ENCODE measurements around the gene MRPL28. TPM values are rescaled to one million over a fixed set of nuclear protein-coding genes. Genes with fewer than 3 reads are reported as not detected.

The MRPL28 gene
- total and polyA plus RNA-seq, 2 experiments from 2014 or later, result 88.1 to 126 TPM

DNA sequence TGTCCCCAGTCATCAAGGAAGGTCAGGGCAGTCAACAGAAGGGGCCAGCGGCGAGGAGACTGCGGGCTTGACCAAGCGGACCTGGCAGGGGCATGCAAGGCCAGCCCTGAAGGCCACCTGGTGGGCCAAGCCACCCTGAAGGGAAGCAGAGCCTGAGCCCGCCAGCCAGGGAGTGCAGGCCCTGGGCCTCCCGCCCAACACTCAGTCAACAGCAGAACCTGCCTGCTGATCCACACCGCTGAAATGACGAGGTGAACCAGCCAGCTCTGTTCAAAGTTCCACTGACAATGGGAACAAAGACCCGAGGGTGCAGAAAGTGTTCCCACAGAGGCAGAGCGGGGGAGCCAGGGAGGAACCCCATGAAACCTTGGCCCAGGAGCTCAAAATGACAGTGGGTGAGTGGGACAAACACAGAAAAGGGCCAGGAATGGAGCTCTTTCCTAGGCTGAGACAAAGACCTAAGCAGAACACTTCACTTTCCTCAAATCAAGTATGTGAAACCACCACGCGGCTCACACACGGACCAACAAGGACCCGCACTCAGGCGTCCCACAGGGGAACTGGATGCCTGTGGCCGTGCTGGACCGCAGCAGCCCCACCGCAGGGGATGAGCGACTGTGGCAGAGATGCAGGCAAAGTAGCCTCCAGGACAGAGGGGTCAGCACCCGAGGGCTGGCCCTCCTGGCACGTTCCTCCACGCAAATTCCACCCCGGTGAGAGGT is 29.8 kb downstream of the MRPL28 start:
- Histone ChIP-seq H3K27ac (no peak overlapping the region), H3K4me1 (ENCODE audit: insufficient read depth) (peaks cover 3% of the 10 kb centered on the region), H3K9me2 (replicated peaks; ENCODE audit: insufficient read depth) (no peaks in the 10 kb centered on the region), H3K4me2 (no peak overlapping the region), H3K4me3 (no peak overlapping the region), H3K27me3 (no peaks in the 10 kb centered on the region), H4K20me1 (ENCODE audit: insufficient read depth, poor library complexity, severe bottlenecking) (peaks cover 55% of the 10 kb centered on the region), H2AFZ (no peak overlapping the region), H3K79me2 (peaks cover 97% of the 10 kb centered on the region), H3K9me3 (ENCODE audit: low read depth) (no peaks in the 10 kb centered on the region), H3K36me3 (replicated peaks; ENCODE audit: insufficient read depth, low read depth) (no peaks in the 10 kb centered on the region)
- 93% methylated on average over 23 of the region's 23 CpGs for WGBS (ENCODE audit: low lambda C conversion rate, missing lambda C conversion rate)
- TF ChIP-seq EZH2phosphoT487 (IDR thresholded peaks at IDR 0.05; ENCODE audit: low read depth, severe bottlenecking, unreplicated experiment), result no peak
- no peak for TF ChIP-seq EZH2 (IDR thresholded peaks at IDR 0.05; ENCODE audit: borderline replicate concordance)
- TF ChIP-seq, protein P1, sequence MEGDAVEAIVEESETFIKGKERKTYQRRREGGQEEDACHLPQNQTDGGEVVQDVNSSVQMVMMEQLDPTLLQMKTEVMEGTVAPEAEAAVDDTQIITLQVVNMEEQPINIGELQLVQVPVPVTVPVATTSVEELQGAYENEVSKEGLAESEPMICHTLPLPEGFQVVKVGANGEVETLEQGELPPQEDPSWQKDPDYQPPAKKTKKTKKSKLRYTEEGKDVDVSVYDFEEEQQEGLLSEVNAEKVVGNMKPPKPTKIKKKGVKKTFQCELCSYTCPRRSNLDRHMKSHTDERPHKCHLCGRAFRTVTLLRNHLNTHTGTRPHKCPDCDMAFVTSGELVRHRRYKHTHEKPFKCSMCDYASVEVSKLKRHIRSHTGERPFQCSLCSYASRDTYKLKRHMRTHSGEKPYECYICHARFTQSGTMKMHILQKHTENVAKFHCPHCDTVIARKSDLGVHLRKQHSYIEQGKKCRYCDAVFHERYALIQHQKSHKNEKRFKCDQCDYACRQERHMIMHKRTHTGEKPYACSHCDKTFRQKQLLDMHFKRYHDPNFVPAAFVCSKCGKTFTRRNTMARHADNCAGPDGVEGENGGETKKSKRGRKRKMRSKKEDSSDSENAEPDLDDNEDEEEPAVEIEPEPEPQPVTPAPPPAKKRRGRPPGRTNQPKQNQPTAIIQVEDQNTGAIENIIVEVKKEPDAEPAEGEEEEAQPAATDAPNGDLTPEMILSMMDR (IDR thresholded peaks at IDR 0.05; ENCODE audit: poor library complexity), result no peak
- DNase-seq (ENCODE audit: low spot score), result no peak

DNA sequence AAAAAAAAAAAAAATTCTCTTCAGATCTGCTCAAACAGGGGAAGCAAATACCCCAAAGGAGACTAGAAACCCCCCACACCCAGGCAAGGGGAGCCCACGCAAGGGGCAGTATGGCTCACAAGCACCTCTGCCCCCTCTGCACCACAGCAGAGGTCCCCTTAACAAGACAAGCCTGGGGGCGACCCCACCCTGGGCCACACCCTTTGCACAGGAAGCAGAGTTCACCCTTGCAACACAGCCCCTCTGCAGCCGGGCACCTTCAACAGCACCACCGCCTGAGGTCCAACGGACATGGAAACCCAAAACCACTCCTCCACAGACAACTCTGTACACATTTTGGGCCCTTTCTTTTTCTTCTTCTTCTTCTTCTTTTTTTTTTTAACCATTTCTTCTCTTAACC is 30.7 kb downstream of the MRPL28 start:
- Histone ChIP-seq H3K27me3 (no peaks in the 10 kb centered on the region), H4K20me1 (ENCODE audit: insufficient read depth, poor library complexity, severe bottlenecking) (peaks cover 52% of the 10 kb centered on the region), H2AFZ (no peak overlapping the region), H3K4me1 (ENCODE audit: insufficient read depth) (peaks cover 7% of the 10 kb centered on the region), H3K4me3 (no peak overlapping the region), H3K27ac (no peak overlapping the region), H3K36me3 (replicated peaks; ENCODE audit: insufficient read depth, low read depth) (no peaks in the 10 kb centered on the region), H3K79me2 (peaks cover 97% of the 10 kb centered on the region), H3K4me2 (no peak overlapping the region), H3K9me3 (ENCODE audit: low read depth) (no peaks in the 10 kb centered on the region), H3K9me2 (replicated peaks; ENCODE audit: insufficient read depth) (no peaks in the 10 kb centered on the region)
- TF ChIP-seq, protein P1 (IDR thresholded peaks at IDR 0.05; ENCODE audit: poor library complexity), result no peak
- TF ChIP-seq EZH2 (IDR thresholded peaks at IDR 0.05; ENCODE audit: borderline replicate concordance) (no peak), EZH2phosphoT487 (IDR thresholded peaks at IDR 0.05; ENCODE audit: low read depth, severe bottlenecking, unreplicated experiment) (no peak)
- no peak for DNase-seq (ENCODE audit: low spot score)
- 85% methylated on average over 5 of the region's 5 CpGs for WGBS (ENCODE audit: low lambda C conversion rate, missing lambda C conversion rate)

DNA sequence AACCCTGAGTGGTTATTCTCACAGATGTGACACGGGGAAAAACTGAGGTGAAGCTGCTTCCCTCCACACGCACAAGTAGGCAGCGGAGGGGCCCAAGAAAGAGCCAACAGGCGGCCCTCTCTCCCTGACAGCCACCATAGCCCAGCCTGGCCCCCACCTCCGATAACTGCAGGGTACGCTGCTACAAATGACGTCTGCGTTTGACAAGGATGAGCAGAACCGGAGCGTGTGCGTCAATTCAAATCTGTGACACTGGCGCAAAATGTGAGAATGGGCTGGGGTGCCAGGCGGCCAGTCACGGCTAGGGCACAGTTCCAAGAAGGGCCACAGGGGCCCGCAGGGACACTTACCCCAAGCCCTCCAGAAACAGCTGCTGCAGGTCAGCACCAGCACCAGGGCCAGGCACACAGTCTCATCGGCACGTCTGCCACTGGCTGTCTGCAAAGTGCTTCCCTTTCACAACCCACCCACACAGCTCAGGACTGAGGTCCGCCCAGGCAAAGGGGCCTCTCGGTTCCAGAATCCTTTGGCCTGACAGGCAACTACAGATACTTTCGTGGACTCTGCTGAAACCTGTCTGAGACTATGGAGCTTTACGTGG is 32.3 kb downstream of the MRPL28 start:
- peaks cover 14% of the 10 kb centered on the region for H3K4me1 ChIP-seq (ENCODE audit: insufficient read depth)
- H3K4me3 ChIP-seq, result no peak overlapping the region
- peaks cover 97% of the 10 kb centered on the region for H3K79me2 ChIP-seq
- H3K27me3 ChIP-seq, result no peaks in the 10 kb centered on the region
- H3K27ac ChIP-seq, result no peak overlapping the region
- H3K9me3 ChIP-seq (ENCODE audit: low read depth), result no peaks in the 10 kb centered on the region
- no peaks in the 10 kb centered on the region for H3K36me3 ChIP-seq (replicated peaks; ENCODE audit: insufficient read depth, low read depth)
- WGBS (ENCODE audit: low lambda C conversion rate, missing lambda C conversion rate), result 89% methylated on average over 21 of the region's 21 CpGs
- DNase-seq (ENCODE audit: low spot score), result no peak
- H4K20me1 ChIP-seq (ENCODE audit: insufficient read depth, poor library complexity, severe bottlenecking), result peaks cover 37% of the 10 kb centered on the region
- no peak overlapping the region for H3K4me2 ChIP-seq
- no peaks in the 10 kb centered on the region for H3K9me2 ChIP-seq (replicated peaks; ENCODE audit: insufficient read depth)
- TF ChIP-seq EZH2phosphoT487 (IDR thresholded peaks at IDR 0.05; ENCODE audit: low read depth, severe bottlenecking, unreplicated experiment) (no peak), EZH2 (IDR thresholded peaks at IDR 0.05; ENCODE audit: borderline replicate concordance) (no peak)
- TF ChIP-seq, protein P1 (IDR thresholded peaks at IDR 0.05; ENCODE audit: poor library complexity), result no peak
- H2AFZ ChIP-seq, result no peak overlapping the region

Data from hepatocyte (in vitro differentiated cells).